T-helper 1 cell (primary cell): ENCODE measurements around the gene TMED9.
"Not testable (repeated sequence)": the region's sequence is repeated elsewhere in the genome, so short reads cannot be mapped to it uniquely, and the experiment has no call there.

Source experiments
- DNase-seq, 5 donors: peaks; one replicate each; pipeline ENCODE4 v3.0.0-alpha.2; 2012 to 2020

TMED9 gene

GRCh38 chr5:177607115-177607451 is 15.1 kb downstream of the TMED9 start:
- no peak for DNase-seq

GRCh38 chr5:177607452-177608192 is 15.6 kb downstream of the TMED9 start:
- DNase-seq: peak in 4 of 5 donors; percentile 34 to 52 (median 46)

GRCh38 chr5:177608243-177609075 is 16.5 kb downstream of the TMED9 start:
- DNase-seq: no peak

GRCh38 chr5:177609076-177610059 is 17.4 kb downstream of the TMED9 start:
- DNase-seq: no peak

- DNase-seq: no peak
Observed at GRCh38 chr5:177610131-177610769, 18.2 kb downstream of the TMED9 start.

GRCh38 chr5:177610770-177611445 is 18.9 kb downstream of the TMED9 start:
- DNase-seq: no peak

- DNase-seq: no peak
Observed at GRCh38 chr5:177611446-177612214, 19.6 kb downstream of the TMED9 start.

- DNase-seq: no peak
Observed at GRCh38 chr5:177612215-177612673, 20.2 kb downstream of the TMED9 start.

GRCh38 chr5:177620560-177620959 is 28.6 kb downstream of the TMED9 start:
- no peak for DNase-seq

GRCh38 chr5:177624172-177624571 is 32.2 kb downstream of the TMED9 start:
- DNase-seq: not testable (repeated sequence)

- not testable (repeated sequence) for DNase-seq
Observed at GRCh38 chr5:177630186-177630585, 38.2 kb downstream of the TMED9 start.

GRCh38 chr5:177634912-177635311 is 42.9 kb downstream of the TMED9 start:
- not testable (repeated sequence) for DNase-seq

GRCh38 chr5:177645462-177645861 is 53.5 kb downstream of the TMED9 start:
- not testable (repeated sequence) for DNase-seq
